GM20431 (cell line): ENCODE results near the gene LHX4.
"Not testable (repeated sequence)": the region's sequence is repeated elsewhere in the genome, so short reads cannot be mapped to it uniquely, and the experiment has no call there.

ENCODE experiments used
- in situ Hi-C: fragments of 300-500 bp; cut with MseI, MboI; formaldehyde crosslinking; loops from one replicate; pipeline ENCODE4 v1.15.0; 2020; ENCODE audit warnings: low sequenced_read_pairs; ENCODE audit not compliant: unreplicated experiment

LHX4 gene

GRCh38 chr1:180195401-180195800, 34.7 kb upstream of the LHX4 start:
- in situ Hi-C loops, result loop anchor here (25.0 kb wide), 1 partner anchor 483 kb away; no protein-coding TSS in a partner anchor

DNA sequence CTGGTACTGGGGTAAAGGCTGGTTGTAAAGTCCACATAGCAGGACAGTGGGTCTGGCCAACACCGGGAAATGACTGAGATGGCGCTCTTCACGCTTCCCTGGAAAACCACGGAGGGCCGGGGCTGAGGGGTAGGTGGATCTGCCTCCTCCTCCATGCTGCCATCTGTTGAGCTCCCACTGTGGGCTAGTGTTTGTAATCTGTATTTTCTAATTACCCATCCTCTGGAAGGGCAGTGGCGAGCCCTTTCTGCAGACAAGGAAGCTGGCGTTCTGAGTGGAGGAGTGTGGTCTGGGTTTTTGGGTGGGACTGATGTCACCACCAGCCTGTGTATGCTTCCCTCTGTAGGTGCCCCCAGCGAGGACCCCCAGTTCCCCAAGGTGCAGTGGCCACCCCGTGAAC, 34.1 kb upstream of the LHX4 start:
- in situ Hi-C loops, result loop anchor here (25.0 kb wide), 1 partner anchor 484 kb away; no protein-coding TSS in a partner anchor

- in situ Hi-C loops, result loop anchor here (25.0 kb wide), 1 partner anchor 484 kb away; no protein-coding TSS in a partner anchor
These were observed 33.5 kb upstream of the LHX4 start for GRCh38 chr1:180196436-180197003.

- in situ Hi-C loops, result loop anchor here (25.0 kb wide), 1 partner anchor 485 kb away; no protein-coding TSS in a partner anchor
These were observed 32.8 kb upstream of the LHX4 start for GRCh38 chr1:180197231-180197630.

DNA sequence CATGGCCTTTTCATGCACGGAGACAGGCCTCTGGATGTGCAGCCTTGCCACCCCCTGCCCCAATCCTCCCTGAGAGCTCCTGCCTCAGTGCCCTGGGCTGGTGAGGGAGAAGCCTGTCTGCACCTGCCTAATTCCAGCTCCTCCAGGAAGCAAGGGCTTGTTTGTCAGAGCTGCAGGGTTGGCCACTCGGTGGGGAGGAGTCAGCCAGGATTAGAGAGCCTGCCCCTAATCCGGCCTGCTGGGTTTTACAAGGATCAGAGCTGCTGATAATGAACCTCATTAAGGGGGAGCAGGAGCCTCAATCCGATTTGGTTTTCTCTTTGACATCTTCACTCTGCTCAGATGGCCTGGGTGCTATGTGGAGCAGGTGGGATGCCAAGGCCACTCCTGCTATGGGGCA, 31.9 kb upstream of the LHX4 start:
- in situ Hi-C loops, result loop anchor here (25.0 kb wide), 1 partner anchor 486 kb away; no protein-coding TSS in a partner anchor

GRCh38 chr1:180198611-180199010, 31.5 kb upstream of the LHX4 start:
- in situ Hi-C loops, result loop anchor here (25.0 kb wide), 1 partner anchor 486 kb away; no protein-coding TSS in a partner anchor

DNA sequence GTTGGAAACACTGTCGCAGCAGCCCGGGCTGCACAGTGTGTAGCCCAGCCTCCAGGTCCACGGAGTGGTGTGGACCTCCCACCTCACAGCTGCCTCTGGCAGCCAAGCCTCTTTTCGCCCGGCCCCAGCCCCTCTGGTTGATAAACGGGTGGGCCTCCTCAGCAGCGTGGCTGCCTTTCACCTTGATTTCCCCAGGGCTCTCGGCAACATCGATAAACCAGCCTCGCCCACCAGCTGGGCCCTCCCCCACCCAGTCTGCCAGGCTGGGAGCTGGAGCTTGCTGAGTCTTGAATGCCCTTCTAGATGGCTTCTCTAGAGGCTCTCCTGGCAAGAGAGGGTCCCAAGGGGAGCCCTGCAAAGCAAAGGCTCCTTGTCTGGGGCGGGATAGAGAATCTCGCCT, 31.0 kb upstream of the LHX4 start:
- in situ Hi-C loops, result loop anchor here (25.0 kb wide), 1 partner anchor 487 kb away; no protein-coding TSS in a partner anchor

- in situ Hi-C loops, result no loop called here
These were observed 28.4 kb upstream of the LHX4 start for GRCh38 chr1:180201451-180202200.

DNA sequence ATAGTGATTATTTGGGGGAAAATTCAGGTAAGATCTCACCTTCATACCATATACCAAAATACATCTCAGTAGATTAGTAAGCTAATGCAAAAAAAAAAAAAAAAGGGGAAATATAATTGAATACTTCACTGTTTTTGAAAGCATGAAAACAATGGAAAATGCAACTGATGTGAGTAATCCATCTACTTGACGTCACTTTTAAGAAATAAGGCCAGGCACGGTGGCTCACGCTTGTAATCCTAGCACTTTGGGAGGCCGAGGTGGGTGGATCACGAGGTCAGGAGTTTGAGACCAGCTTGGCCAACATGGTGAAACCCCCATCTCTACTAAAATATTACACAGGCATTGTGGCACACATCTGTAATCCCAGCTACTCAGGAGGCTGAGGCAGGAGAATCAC, 27.5 kb upstream of the LHX4 start:
- in situ Hi-C loops, result not testable (repeated sequence)

DNA sequence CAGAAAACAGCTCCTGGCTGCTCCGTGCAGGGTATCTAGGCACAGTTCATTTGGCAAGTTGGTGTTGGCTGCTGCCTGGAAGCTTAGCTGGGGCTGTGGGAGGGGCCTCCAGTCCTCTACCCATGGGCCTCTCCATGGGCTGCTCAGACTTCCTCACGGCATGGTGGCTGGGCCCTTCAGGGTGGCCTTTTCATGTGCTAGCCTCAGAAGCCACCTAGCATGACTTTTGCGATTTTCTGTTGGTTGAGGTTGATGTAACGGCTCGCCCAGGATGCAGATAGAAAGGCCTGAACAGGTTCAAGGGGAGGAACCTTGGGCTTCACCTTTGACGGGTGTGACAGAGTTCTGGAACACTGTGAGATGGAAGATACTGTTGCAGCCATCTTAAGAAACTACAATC, 25.8 kb upstream of the LHX4 start:
- in situ Hi-C loops, result no loop called here

DNA sequence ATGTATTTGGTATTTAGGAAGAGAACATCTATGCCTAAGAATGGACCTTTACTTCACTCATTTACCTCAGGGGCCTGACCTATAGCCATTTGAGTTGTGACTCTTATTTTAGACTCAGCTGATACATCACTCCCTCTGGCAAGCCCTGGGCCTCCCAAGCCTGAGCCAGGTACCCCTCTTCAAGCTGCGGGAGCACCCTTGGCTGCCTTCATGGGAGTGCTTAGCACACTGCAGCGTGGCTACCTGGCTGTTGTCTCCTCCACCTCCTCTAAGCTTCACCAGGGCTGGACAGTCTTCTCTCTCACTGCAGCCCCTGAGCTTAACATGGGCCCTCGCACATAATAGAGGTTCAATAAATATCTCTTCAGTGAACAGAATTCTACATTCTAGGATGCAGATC, 23.5 kb upstream of the LHX4 start:
- in situ Hi-C loops, result no loop called here

- in situ Hi-C loops, result no loop called here
These were observed 21.8 kb upstream of the LHX4 start for GRCh38 chr1:180208264-180208663.

GRCh38 chr1:180210008-180210620, 19.9 kb upstream of the LHX4 start:
- in situ Hi-C loops, result no loop called here

GRCh38 chr1:180211156-180211859, 18.8 kb upstream of the LHX4 start:
- in situ Hi-C loops, result no loop called here

DNA sequence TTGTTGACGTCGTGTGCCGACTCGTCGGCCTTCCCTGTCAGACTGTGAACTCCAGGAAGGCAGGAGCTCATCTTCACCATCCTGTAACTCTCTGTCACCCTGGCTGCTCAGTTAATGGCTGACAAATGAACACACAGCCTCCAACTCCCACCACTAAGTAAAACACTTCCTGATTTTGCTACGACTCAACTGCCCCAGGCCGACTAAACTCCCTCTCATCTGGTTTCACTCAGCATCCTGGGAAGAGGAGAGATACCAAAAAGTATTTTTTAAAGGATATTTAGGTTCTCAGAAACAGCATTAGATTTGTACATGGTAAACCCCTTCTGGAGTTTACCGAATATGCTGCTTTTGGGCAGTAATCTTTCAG, 18.2 kb upstream of the LHX4 start:
- in situ Hi-C loops, result no loop called here

- in situ Hi-C loops, result no loop called here
These were observed 16.5 kb upstream of the LHX4 start for GRCh38 chr1:180213401-180214170.

DNA sequence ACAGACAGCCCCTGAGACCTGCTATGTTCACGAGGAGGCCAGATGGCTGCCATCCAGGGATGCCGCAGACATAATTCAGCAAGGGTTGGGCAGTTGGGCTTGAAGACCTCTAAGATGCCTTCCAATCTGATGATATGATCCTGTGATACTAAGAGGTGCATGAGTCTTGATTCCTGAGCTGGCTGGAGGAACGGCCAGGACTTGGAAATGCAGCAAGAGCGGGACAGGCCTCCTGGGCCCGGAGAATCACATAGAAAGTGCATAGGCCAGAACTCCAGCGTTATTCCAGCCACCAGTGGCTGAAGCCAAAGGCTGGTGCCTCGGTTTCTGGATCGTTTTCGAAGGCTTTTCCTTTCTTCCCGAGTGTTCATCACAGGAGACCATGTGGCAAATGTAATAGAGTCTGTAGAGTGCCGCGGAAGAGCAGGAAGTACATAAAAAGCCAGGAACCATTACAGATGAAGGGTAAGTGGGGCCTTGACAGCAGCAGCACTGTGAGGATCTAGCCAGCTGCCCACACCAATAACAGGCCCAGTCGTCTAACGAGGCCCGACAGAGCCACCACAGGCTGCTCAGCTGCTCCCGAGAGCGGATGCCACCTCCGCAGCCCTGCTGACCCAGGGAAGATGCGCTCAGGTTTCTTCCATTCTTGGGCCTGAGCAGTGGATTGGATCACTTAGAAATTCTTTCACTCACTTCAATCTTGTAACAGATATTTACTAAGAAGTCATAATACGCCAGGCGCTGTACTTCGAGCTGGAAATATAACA, 14.0 kb upstream of the LHX4 start:
- in situ Hi-C loops, result no loop called here

GRCh38 chr1:180217006-180217405, 13.1 kb upstream of the LHX4 start:
- in situ Hi-C loops, result no loop called here
